Endothelial cell of umbilical vein (primary cell): ENCODE results near the gene RUVBL1. TPM values are rescaled to one million over a fixed set of nuclear protein-coding genes. Genes with fewer than 3 reads are reported as not detected.

ENCODE experiments used
- BruUV-seq: library from RNA; stranded (reverse); fragments of 400-500 nt; replicated peaks from 2 replicates; lab custom pipeline; 2021; lab: Mats Ljungman, UMichigan
- CTCF ChIA-PET: fragments of 300-600, 350-600 bp; sonication (Branson Sonifier 250); formaldehyde crosslinking; loops from one replicate; lab custom pipeline; 2021; ENCODE audit warnings: antibody characterized with exemption, inconsistent platforms; lab: Charles Lee
- POLR2A ChIA-PET: fragments of 300-600, 350-600 bp; sonication (Branson Sonifier 250); formaldehyde crosslinking; loops from one replicate; lab custom pipeline; 2021; ENCODE audit warnings: antibody characterized with exemption, inconsistent platforms; lab: Charles Lee
- DNase-seq: peaks from one replicate; pipeline ENCODE4 v3.0.0-alpha.2; 2011; ENCODE audit warnings: low read depth, low spot score
- FAIRE-seq: peaks from 2 replicates; lab custom pipeline; 2011; peaks lifted over from hg19 to GRCh38; lab: Jason Lieb, UNC
- H2AFZ ChIP-seq: 2 replicates; pipeline ENCODE4 v1.6.0; 2012; ENCODE audit warnings: low read depth, low read length, control low read depth, inconsistent platforms
- H3K27ac ChIP-seq: 2 replicates; pipeline ENCODE4 v1.5.1; 2011; ENCODE audit warnings: low read depth, mild to moderate bottlenecking, control low read depth, low read length, moderate library complexity; ENCODE audit not compliant: insufficient read depth
- H3K27me3 ChIP-seq, 2 experiments: 2 replicates each; pipeline versions ENCODE4 v1.6.0 to v1.6.1; 2011; ENCODE audit warnings: low read length in 2 of 2, mixed read lengths in 1 of 2; ENCODE audit not compliant: control insufficient read depth in 2 of 2, insufficient read depth in 2 of 2
- H3K36me3 ChIP-seq, 2 experiments: 2 replicates in 1 of 2; 3 replicates in 1 of 2; pipeline ENCODE4 v1.5.1; 2011; ENCODE audit warnings: low read length in 2 of 2, mild to moderate bottlenecking in 1 of 2, moderate library complexity in 1 of 2; ENCODE audit not compliant: control insufficient read depth in 2 of 2, insufficient read depth in 2 of 2; ENCODE audit errors: extremely low read depth in 1 of 2
- H3K4me1 ChIP-seq: 3 replicates; pipeline ENCODE4 v1.5.1; 2011; ENCODE audit warnings: mild to moderate bottlenecking, low read length; ENCODE audit not compliant: control insufficient read depth, insufficient read depth; ENCODE audit errors: extremely low read depth
- H3K4me2 ChIP-seq: 2 replicates; pipeline ENCODE4 v1.6.1; 2011; ENCODE audit warnings: low read length, control low read depth, mixed read lengths; ENCODE audit not compliant: insufficient read depth
- H3K4me3 ChIP-seq, 3 experiments: fragments of 200-600 bp in 1 of 3; sonication (generic), shearing (Covaris generic) in 1 of 3; replicated peaks in 1 of 3; 2 replicates each; pipeline ENCODE4 v1.5.1; 2011 to 2016; ENCODE audit warnings: control low read depth in 3 of 3, low read length in 3 of 3, mild to moderate bottlenecking in 2 of 3, inconsistent platforms in 1 of 3, low read depth in 1 of 3, moderate library complexity in 1 of 3; ENCODE audit not compliant: insufficient read depth in 1 of 3
- H3K79me2 ChIP-seq: 2 replicates; pipeline ENCODE4 v1.6.0; 2012; ENCODE audit warnings: low read length, inconsistent platforms; ENCODE audit not compliant: control insufficient read depth, insufficient read depth
- H3K9ac ChIP-seq: replicated peaks from 2 replicates; pipeline ENCODE3; 2011; ENCODE audit warnings: low read length, control low read depth; ENCODE audit not compliant: insufficient read depth; ENCODE audit errors: extremely low read depth
- H3K9me1 ChIP-seq: replicated peaks from 3 replicates; pipeline ENCODE4 v1.6.0; 2011; ENCODE audit warnings: mild to moderate bottlenecking, low read length; ENCODE audit not compliant: control insufficient read depth, insufficient read depth; ENCODE audit errors: extremely low read depth
- H3K9me3 ChIP-seq: replicated peaks from 2 replicates; pipeline ENCODE4 v1.5.1; 2012; ENCODE audit warnings: low read length, inconsistent platforms; ENCODE audit not compliant: control insufficient read depth, insufficient read depth
- H4K20me1 ChIP-seq: replicated peaks from 2 replicates; pipeline ENCODE3; 2011; ENCODE audit warnings: mild to moderate bottlenecking, low read length; ENCODE audit not compliant: control insufficient read depth, insufficient read depth; ENCODE audit errors: extremely low read depth
- CTCF ChIP-seq, 2 donors: IDR thresholded peaks; 1 replicate in 1 of 2; 2 replicates in 1 of 2; pipeline ENCODE4 v1.5.1; 2011; ENCODE audit warnings: low read length in 2 of 2, mild to moderate bottlenecking in 2 of 2, moderate library complexity in 2 of 2, control low read depth in 1 of 2, inconsistent platforms in 1 of 2, low read depth in 1 of 2; ENCODE audit not compliant: insufficient read depth in 1 of 2; ENCODE audit errors: extremely low read depth in 1 of 2
- EZH2 ChIP-seq: IDR thresholded peaks from 2 replicates; pipeline ENCODE4 v1.6.1; 2012; ENCODE audit warnings: borderline replicate concordance, low read depth, mild to moderate bottlenecking, moderate library complexity, low read length, inconsistent platforms; ENCODE audit not compliant: severe bottlenecking
- FOS ChIP-seq: IDR thresholded peaks from 2 replicates; pipeline ENCODE4 v1.6.1; 2011; ENCODE audit warnings: mild to moderate bottlenecking, low read length, moderate library complexity, borderline replicate concordance; ENCODE audit not compliant: insufficient read depth
- GATA2 ChIP-seq: IDR thresholded peaks from 2 replicates; pipeline ENCODE4 v1.7.0; 2011; ENCODE audit warnings: low read depth, mild to moderate bottlenecking, moderate library complexity, mixed read lengths, low read length; ENCODE audit not compliant: insufficient read length, insufficient read depth
- JUN ChIP-seq: IDR thresholded peaks from 2 replicates; pipeline ENCODE4 v1.6.1; 2011; ENCODE audit warnings: borderline replicate concordance, low read depth; ENCODE audit not compliant: insufficient read length, insufficient read depth
- MAX ChIP-seq: IDR thresholded peaks from 2 replicates; pipeline ENCODE4 v1.6.1; 2011; ENCODE audit not compliant: insufficient read depth, insufficient read length
- MYC ChIP-seq: IDR thresholded peaks from one replicate; pipeline ENCODE4 v1.6.1; 2011; ENCODE audit warnings: mild to moderate bottlenecking, low read depth, low read length
- POLR2A ChIP-seq: IDR thresholded peaks from 2 replicates; pipeline ENCODE4 v1.6.1; 2012; ENCODE audit warnings: low read depth, mild to moderate bottlenecking, control low read depth, low read length
- POLR2AphosphoS5 ChIP-seq: IDR thresholded peaks from 2 replicates; pipeline ENCODE4 v1.6.1; 2012; ENCODE audit warnings: low read depth, mild to moderate bottlenecking, control low read depth, low read length, moderate library complexity; ENCODE audit not compliant: insufficient read depth
- dilution Hi-C: fragments of 300-500 bp; cut with MboI; formaldehyde crosslinking; loops from one replicate; pipeline ENCODE4 v1.15.0; 2019; ENCODE audit warnings: low sequenced_read_pairs; ENCODE audit not compliant: extremely low pct_ligation_motif_present
- intact Hi-C: fragments of 100-400 bp; cut with micrococcal nuclease; formaldehyde crosslinking; loops from one replicate; pipeline ENCODE4 v1.10.0; 2022
- polyA plus RNA-seq, 4 experiments: library from polyadenylated mRNA; depleted of rRNA in 3 of 4; stranded (reverse) in 3 of 4; unstranded in 1 of 4; fragments of >200 nt; gene quantifications; 2 replicates each; pipeline versions ENCODE4 v1.2.1 to v1.2.3, GENCODE V29; 2011 to 2012; ENCODE audit warnings: missing spikeins in 1 of 4
- total RNA-seq: library from RNA; stranded (reverse); gene quantifications from 2 replicates; pipeline ENCODE4 v1.2.3, GENCODE V29; 2021

Gene RUVBL1
- total and polyA plus RNA-seq, 2 donors (not counting 3 experiments of a cell fraction or from before 2014, with no cell fraction given), result 52.5 to 58.5 TPM

GRCh38 chr3:128151758-128152274, 28.2 kb upstream of the RUVBL1 start:
- H3K36me3 ChIP-seq, result no peaks in the 10 kb centered on the region
- H3K4me2 ChIP-seq, result no peak overlapping the region
- POLR2A ChIA-PET, result no interaction called here
- no peaks in the 10 kb centered on the region for H3K9me3 ChIP-seq
- H3K9me1 ChIP-seq, result no peaks in the 10 kb centered on the region
- CTCF ChIA-PET, result no interaction called here
- no peak for DNase-seq
- H3K27ac ChIP-seq, result no peak overlapping the region
- H2AFZ ChIP-seq, result no peak overlapping the region
- no peaks in the 10 kb centered on the region for H4K20me1 ChIP-seq
- no TSS peak for BruUV-seq
- H3K79me2 ChIP-seq, result no peaks in the 10 kb centered on the region
- H3K4me3 ChIP-seq, result no peak overlapping the region
- H3K4me1 ChIP-seq, result peaks cover 3% of the 10 kb centered on the region
- FAIRE-seq, result no peak
- dilution Hi-C loops, result no loop called here
- H3K9ac ChIP-seq, result no peak overlapping the region
- peaks cover 0 to 4% of the 10 kb centered on the region in 2 experiments for H3K27me3 ChIP-seq
- intact Hi-C loops, result no loop called here
- TF ChIP-seq CTCF (IDR thresholded peaks at IDR 0.05; ENCODE audit: extremely low read depth in 1 of 2, insufficient read depth in 1 of 2, low read depth in 1 of 2, low read length in 2 of 2) (no peak), FOS (no peak), POLR2A (no peak), POLR2AphosphoS5 (no peak), JUN (no peak), MYC (no peak), EZH2 (no peak), MAX (no peak), GATA2 (no peak)
